Motor neuron (in vitro differentiated cells): ENCODE measurements around the gene ABI3BP. TPM values are rescaled to one million over a fixed set of nuclear protein-coding genes. Genes with fewer than 3 reads are reported as not detected.

Source experiments
- ATAC-seq, 8 experiments: fragments of 200-7000 bp; cut with Tn5 transposase; replicated peaks in 6 of 8; 2 replicates each; pipeline ENCODE4 v1.8.0; 2021; ENCODE audit warnings: mild to moderate bottlenecking in 8 of 8, moderate library complexity in 8 of 8
- H3K27ac ChIP-seq, 2 donors: fragments of 250-450 bp; sonication (Bioruptor Pico); 2 replicates each; pipeline ENCODE4 v1.9.0; 2021; ENCODE audit warnings: antibody characterized with exemption in 2 of 2, mild to moderate bottlenecking in 2 of 2, moderate library complexity in 1 of 2
- H3K4me1 ChIP-seq, 2 donors: fragments of 250-450 bp; sonication (Bioruptor Pico); replicated peaks in 1 of 2; 2 replicates each; pipeline ENCODE4 v1.6.1; 2021; ENCODE audit warnings: antibody characterized with exemption in 2 of 2, mild to moderate bottlenecking in 2 of 2, moderate library complexity in 1 of 2
- H3K4me3 ChIP-seq, 5 donors: fragments of 250-450 bp; sonication (Bioruptor Pico); 2 replicates each; pipeline ENCODE4 v1.9.0; 2021; ENCODE audit warnings: antibody characterized with exemption in 5 of 5, mild to moderate bottlenecking in 5 of 5, moderate library complexity in 4 of 5
- WGBS, 10 experiments: fragments of 450-650 bp; shearing (Covaris generic); methylation state at CpG; one replicate each; pipeline ENCODE4 v1.0.0; 2022; 5-methylcytosine and 5-hydroxymethylcytosine counted together
- in situ Hi-C, 9 experiments: fragments of 400-800 bp; cut with MboI; loops; one replicate each; pipeline ENCODE4 v1.15.0; 2021; ENCODE audit warnings: low sequenced_read_pairs in 9 of 9, low pct_unique_long_range_greater_than_20kb in 2 of 9; ENCODE audit not compliant: unreplicated experiment in 9 of 9
- total RNA-seq, 8 experiments: library from RNA; unstranded; fragments of 300-600 nt; gene quantifications; 2 replicates each; pipeline versions ENCODE4 v1.2.3 to v1.2.4, GENCODE V29; 2022

The ABI3BP gene
- total RNA-seq, 8 experiments from 2014 or later: 1.0 to 8.1 (median 2.3) TPM

- ATAC-seq: no peak
- WGBS, 10 experiments: 33 to 80% (median 45%) methylated on average over 1 to 4 of the region's 4 CpGs
- Histone ChIP-seq H3K27ac (no peak overlapping the region), H3K4me3 (no peak overlapping the region), H3K4me1 (no peaks in the 10 kb centered on the region)
- in situ Hi-C loops: no loop called here
Measured at GRCh38 chr3:100912976-100913545, 80.2 kb downstream of the ABI3BP start.

- ATAC-seq: no peak
- Histone ChIP-seq H3K4me1 (no peaks in the 10 kb centered on the region), H3K27ac (no peak overlapping the region), H3K4me3 (no peak overlapping the region)
- 38 to 100% (median 88%) methylated on average over 1 to 5 of the region's 6 CpGs; no CpG with 5 or more reads in 1 of the 10 experiments for WGBS, 10 experiments
- in situ Hi-C loops: no loop called here
Measured at GRCh38 chr3:100912571-100912970, 80.7 kb downstream of the ABI3BP start.

GRCh38 chr3:100911956-100912355 is 81.3 kb downstream of the ABI3BP start:
- Histone ChIP-seq H3K4me1 (no peaks in the 10 kb centered on the region), H3K4me3 (no peak overlapping the region), H3K27ac (no peak overlapping the region)
- WGBS, 10 experiments: 78 to 100% (median 94%) methylated on average over 5 to 6 of the region's 6 CpGs; no CpG with 5 or more reads in 2 of the 10 experiments
- in situ Hi-C loops: no loop called here
- ATAC-seq: no peak

GRCh38 chr3:100910986-100911385 is 82.2 kb downstream of the ABI3BP start:
- in situ Hi-C loops: no loop called here
- WGBS, 10 experiments: 13 to 97% (median 76%) methylated on average over 1 to 2 of the region's 2 CpGs
- Histone ChIP-seq H3K4me3 (no peak overlapping the region), H3K27ac (no peak overlapping the region), H3K4me1 (no peaks in the 10 kb centered on the region)
- ATAC-seq: no peak

- in situ Hi-C loops: no loop called here
- no peak overlapping the region for H3K27ac ChIP-seq
- H3K4me3 ChIP-seq: no peak overlapping the region
- 0 to 100% (median 79%) methylated on average over 2 to 5 of the region's 5 CpGs; no CpG with 5 or more reads in 2 of the 10 experiments for WGBS, 10 experiments
- H3K4me1 ChIP-seq: no peaks in the 10 kb centered on the region
- ATAC-seq: peak in 2 of 8 experiments; percentile 87 to 89
Measured at GRCh38 chr3:100902572-100902971, 90.6 kb downstream of the ABI3BP start.

- in situ Hi-C loops: no loop called here
- 33 to 100% (median 94%) methylated on average over 2 of the region's 2 CpGs for WGBS, 10 experiments
- Histone ChIP-seq H3K27ac (no peak overlapping the region), H3K4me1 (no peaks in the 10 kb centered on the region), H3K4me3 (no peak overlapping the region)
- ATAC-seq: no peak
Measured at GRCh38 chr3:100900671-100901335, 92.4 kb downstream of the ABI3BP start.

- in situ Hi-C loops: loop anchor here in 1 of 9 experiments (25.0 kb wide), 1 partner anchor 288 kb away; no protein-coding TSS in a partner anchor
- ATAC-seq: no peak
Measured at GRCh38 chr3:100899440-100900091, 93.7 kb downstream of the ABI3BP start.

GRCh38 chr3:100898681-100899080 is 94.5 kb downstream of the ABI3BP start:
- no peak overlapping the region for H3K27ac ChIP-seq
- no peak for ATAC-seq
- in situ Hi-C loops: loop anchor here in 1 of 9 experiments (25.0 kb wide), 1 partner anchor 289 kb away; no protein-coding TSS in a partner anchor
- 56 to 93% (median 67%) methylated on average over 1 to 5 of the region's 5 CpGs; no CpG with 5 or more reads in 1 of the 10 experiments for WGBS, 10 experiments
- no peak overlapping the region for H3K4me3 ChIP-seq
- no peaks in the 10 kb centered on the region for H3K4me1 ChIP-seq

More at GRCh38 chr3:100899440-100900091, 93.7 kb downstream of the ABI3BP start:
- Histone ChIP-seq H3K4me3 (no peak overlapping the region), H3K4me1 (no peaks in the 10 kb centered on the region), H3K27ac (no peak overlapping the region)
- WGBS, 10 experiments: 30 to 100% (median 78%) methylated on average over 1 to 2 of the region's 2 CpGs

GRCh38 chr3:100896994-100897393 is 96.2 kb downstream of the ABI3BP start:
- in situ Hi-C loops: loop anchor here in 1 of 9 experiments (25.0 kb wide), 1 partner anchor 290 kb away; no protein-coding TSS in a partner anchor
- Histone ChIP-seq H3K4me1 (no peaks in the 10 kb centered on the region), H3K4me3 (no peak overlapping the region), H3K27ac (no peak overlapping the region)
- 33 to 100% (median 46%) methylated on average over 1 to 2 of the region's 2 CpGs; no CpG with 5 or more reads in 1 of the 10 experiments for WGBS, 10 experiments
- ATAC-seq: no peak

- Histone ChIP-seq H3K4me3 (no peak overlapping the region), H3K27ac (no peak overlapping the region), H3K4me1 (no peaks in the 10 kb centered on the region)
- in situ Hi-C loops: loop anchor here in 1 of 9 experiments (25.0 kb wide), 1 partner anchor 294 kb away; no protein-coding TSS in a partner anchor
- peak in 1 of 8 experiments; percentile 11 for ATAC-seq
- WGBS, 10 experiments: 0 to 88% (median 18%) methylated on average over 1 of the region's 1 CpG
Measured at GRCh38 chr3:100893590-100893989, 99.6 kb downstream of the ABI3BP start.

- Histone ChIP-seq H3K4me1 (no peaks in the 10 kb centered on the region), H3K4me3 (no peak overlapping the region), H3K27ac (no peak overlapping the region)
- ATAC-seq: no peak
- in situ Hi-C loops: loop anchor here in 1 of 9 experiments (25.0 kb wide), 1 partner anchor 294 kb away; no protein-coding TSS in a partner anchor
- WGBS, 10 experiments: 60 to 100% (median 95%) methylated on average over 1 to 3 of the region's 3 CpGs; no CpG with 5 or more reads in 5 of the 10 experiments
Measured at GRCh38 chr3:100893108-100893507, 100.1 kb downstream of the ABI3BP start.

- in situ Hi-C loops: loop anchor here in 1 of 9 experiments (25.0 kb wide), 1 partner anchor 295 kb away; no protein-coding TSS in a partner anchor
- Histone ChIP-seq H3K27ac (no peak overlapping the region), H3K4me1 (no peaks in the 10 kb centered on the region), H3K4me3 (no peak overlapping the region)
- peak in 3 of 8 experiments; percentile 79 to 99 (median 99) for ATAC-seq
- WGBS, 10 experiments: 0 to 100% (median 73%) methylated on average over 1 to 5 of the region's 5 CpGs
Measured at GRCh38 chr3:100891827-100892226, 101.4 kb downstream of the ABI3BP start.

GRCh38 chr3:100891033-100891432 is 102.2 kb downstream of the ABI3BP start:
- in situ Hi-C loops: loop anchor here in 1 of 9 experiments (25.0 kb wide), 1 partner anchor 296 kb away; no protein-coding TSS in a partner anchor
- no peaks in the 10 kb centered on the region for H3K4me1 ChIP-seq
- no peak overlapping the region for H3K4me3 ChIP-seq
- peak in 1 of 8 experiments; percentile 14 for ATAC-seq
- 44 to 100% (median 77%) methylated on average over 1 to 2 of the region's 2 CpGs for WGBS, 10 experiments
- H3K27ac ChIP-seq: no peak overlapping the region
